ENCODE data around the gene LY6G5C.

DNA sequence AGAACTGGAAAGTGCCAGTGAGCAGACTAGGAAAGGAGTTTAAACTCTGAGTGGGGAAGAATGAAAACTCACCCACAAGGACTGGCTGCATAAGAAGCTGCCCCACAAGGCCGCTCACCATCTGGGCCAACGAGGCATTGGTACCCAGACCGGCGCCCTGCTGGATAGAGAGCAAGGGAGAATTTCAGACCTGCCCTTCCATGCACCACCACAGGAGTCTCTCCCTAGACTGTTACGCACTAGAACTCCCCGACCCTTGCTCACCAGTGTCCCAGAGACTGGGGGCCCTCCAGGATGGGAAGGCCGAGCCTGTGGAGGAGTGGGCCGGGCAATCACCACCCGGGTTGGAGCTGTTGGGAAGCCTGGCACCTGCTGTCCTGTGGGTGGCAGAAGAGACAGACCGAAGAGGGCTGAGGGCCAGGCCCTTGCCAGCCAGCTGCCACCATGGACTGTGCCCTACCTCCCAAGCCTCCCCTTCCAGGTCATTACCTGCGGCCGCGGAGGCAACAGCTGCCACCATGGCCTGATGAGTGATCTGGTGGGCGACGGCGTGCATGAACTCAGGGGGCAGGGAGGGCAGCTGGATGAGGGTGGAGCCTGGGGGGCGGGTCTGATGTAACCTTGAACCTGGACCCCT is 36.9 kb downstream of the LY6G5C start:
- TF ChIP-seq, protein P1, sequence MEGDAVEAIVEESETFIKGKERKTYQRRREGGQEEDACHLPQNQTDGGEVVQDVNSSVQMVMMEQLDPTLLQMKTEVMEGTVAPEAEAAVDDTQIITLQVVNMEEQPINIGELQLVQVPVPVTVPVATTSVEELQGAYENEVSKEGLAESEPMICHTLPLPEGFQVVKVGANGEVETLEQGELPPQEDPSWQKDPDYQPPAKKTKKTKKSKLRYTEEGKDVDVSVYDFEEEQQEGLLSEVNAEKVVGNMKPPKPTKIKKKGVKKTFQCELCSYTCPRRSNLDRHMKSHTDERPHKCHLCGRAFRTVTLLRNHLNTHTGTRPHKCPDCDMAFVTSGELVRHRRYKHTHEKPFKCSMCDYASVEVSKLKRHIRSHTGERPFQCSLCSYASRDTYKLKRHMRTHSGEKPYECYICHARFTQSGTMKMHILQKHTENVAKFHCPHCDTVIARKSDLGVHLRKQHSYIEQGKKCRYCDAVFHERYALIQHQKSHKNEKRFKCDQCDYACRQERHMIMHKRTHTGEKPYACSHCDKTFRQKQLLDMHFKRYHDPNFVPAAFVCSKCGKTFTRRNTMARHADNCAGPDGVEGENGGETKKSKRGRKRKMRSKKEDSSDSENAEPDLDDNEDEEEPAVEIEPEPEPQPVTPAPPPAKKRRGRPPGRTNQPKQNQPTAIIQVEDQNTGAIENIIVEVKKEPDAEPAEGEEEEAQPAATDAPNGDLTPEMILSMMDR (IDR thresholded peaks at IDR 0.05; ENCODE audit: low read depth, low read length): no peak
- TF ChIP-seq, protein P2, sequence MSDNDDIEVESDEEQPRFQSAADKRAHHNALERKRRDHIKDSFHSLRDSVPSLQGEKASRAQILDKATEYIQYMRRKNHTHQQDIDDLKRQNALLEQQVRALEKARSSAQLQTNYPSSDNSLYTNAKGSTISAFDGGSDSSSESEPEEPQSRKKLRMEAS (IDR thresholded peaks at IDR 0.05; ENCODE audit: low read depth, low read length): no peak
- TF ChIP-seq POLR2A (IDR thresholded peaks at IDR 0.05; ENCODE audit: extremely low read depth, insufficient read length): no peak
- TF ChIP-seq MYC (IDR thresholded peaks at IDR 0.05; ENCODE audit: low read depth, low read length): no peak

Data from NB4 (cell line).